HG03575 (cell line): ENCODE measurements around the gene DDX27.
"Not testable (repeated sequence)": the region's sequence is repeated elsewhere in the genome, so short reads cannot be mapped to it uniquely, and the experiment has no call there.

ENCODE experiments used
- ATAC-seq: cut with Tn5 transposase; IDR thresholded peaks from one replicate; pipeline ENCODE4 v1.9.1; 2021; ENCODE audit not compliant: unreplicated experiment, insufficient number of reproducible peaks, low FRiP score; ENCODE audit errors: extremely low read depth

Gene DDX27

GRCh38 chr20:49219091-49219923 lies at the start of gene DDX27:
DDX27 (plus strand) TSS chr20:49219416; CDS start chr20:49219449, 33 bp downstream.
- no peak for ATAC-seq

DNA sequence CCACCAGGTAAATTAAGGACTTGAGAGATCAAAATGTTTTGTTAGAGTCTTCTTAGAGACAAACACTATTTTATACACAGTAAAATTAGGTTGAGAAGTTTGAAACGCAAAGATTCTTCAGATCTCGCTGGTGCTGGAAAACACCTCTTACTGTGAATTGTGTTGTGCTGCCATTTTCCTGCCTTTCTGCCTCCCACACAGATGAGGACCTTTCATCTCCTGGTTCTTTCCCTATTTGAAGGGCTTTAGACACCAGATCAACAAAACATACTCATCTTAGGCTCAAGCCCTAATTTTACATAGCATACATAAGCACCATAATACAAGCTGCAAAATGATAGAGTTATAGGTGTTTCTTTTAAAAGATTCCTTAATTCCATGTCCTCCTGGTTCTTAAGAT lies 49.7 kb upstream of the DDX27 start:
- no peak for ATAC-seq

DNA sequence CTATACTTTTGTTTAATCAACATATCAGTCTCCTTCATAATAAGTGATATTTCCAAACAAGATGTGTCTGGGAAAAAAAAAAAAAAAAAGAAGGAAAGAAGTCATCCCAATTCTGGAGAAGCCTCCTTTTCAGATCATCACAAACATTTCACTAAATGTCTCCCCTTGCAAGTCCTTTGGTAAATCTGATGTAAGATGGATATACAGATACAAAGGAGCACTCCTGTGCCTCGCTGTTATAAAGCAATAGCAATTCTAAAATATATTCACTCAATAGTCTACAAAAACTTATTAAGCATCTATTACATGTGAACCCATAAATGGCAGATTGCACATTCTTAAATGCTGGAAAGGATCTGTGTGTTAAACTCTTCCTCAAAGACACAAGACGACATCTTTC lies 48.5 kb upstream of the DDX27 start:
- no peak for ATAC-seq

GRCh38 chr20:49171909-49172308 lies 47.3 kb upstream of the DDX27 start:
- no peak for ATAC-seq

DNA sequence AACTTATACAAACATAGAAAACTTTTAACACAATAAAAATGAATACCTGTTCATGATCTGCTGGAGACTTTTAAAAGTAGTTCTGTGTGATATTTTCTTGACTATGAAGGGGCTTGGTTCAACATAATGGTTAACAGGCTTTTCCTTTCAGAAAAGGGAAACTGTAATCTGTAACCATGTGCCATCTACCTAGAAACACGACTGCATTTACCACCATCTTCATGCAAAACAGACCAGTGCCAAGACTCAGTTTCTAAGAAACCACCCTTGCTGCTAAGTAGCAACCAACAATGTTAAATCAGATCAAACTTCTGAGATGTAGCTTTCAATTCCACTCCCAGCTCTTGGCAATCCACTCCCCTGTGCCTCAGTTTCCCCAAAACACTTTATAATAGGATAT lies 46.8 kb upstream of the DDX27 start:
- no peak for ATAC-seq

DNA sequence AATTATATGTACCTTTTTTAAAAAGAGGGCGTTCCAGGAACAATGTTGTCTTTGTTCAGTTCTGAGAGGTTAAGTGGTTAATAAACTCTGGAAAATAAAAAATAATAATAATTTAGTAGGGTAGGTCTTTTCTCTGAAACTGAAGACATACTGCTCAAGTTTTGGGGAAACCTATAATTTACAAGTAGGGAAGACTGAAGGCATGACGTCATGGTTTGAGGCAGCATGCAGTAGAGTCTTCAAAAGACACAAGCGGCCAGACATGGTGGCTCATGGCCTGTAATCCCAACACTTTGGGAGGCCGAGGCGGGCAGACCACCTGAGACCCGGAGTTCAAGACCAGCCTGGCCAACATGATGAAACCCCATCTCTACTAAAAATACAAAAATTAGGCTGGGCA lies 45.0 kb upstream of the DDX27 start:
- no peak for ATAC-seq

DNA sequence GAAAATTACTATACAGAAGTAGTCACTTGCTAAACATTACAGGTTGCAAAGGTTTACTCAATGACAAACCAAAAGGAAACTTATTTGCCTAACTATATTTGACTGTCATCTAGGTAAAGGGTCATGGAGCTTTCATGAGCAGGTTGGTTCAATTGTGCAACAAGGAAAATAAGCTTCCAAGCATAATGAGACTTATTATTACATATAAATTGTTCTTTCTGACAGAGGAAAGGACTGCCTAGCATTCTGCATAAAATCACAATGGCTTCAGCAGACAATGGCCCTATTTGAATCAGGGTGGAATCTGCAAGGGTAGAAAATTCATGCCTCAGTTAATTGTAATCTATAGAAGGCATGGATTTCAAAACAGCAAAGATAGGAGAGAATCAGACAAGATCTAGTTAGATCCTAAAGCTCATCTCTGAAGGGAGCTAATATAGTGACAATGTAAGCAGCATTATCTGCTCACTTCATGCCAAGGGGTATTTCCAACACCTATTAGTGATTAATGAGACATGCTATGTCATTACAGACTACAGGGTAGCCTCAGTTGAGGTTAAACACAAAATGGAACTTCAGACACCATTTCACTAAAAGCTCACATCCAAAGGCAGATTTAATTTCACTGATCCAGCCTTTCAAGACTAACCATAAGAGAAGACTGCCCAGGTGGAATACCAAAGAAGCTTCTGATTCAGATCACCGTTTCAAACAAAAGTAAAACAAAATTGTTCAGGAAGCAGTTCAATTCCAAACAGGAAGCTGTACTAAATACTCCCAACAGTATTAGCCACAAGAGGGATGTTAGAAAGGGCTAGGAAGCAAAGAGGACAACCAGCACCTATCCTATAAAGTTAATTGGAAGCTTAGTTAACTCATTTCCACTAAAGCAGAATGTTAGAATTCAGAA lies 39.6 kb upstream of the DDX27 start:
- ATAC-seq, result no peak

DNA sequence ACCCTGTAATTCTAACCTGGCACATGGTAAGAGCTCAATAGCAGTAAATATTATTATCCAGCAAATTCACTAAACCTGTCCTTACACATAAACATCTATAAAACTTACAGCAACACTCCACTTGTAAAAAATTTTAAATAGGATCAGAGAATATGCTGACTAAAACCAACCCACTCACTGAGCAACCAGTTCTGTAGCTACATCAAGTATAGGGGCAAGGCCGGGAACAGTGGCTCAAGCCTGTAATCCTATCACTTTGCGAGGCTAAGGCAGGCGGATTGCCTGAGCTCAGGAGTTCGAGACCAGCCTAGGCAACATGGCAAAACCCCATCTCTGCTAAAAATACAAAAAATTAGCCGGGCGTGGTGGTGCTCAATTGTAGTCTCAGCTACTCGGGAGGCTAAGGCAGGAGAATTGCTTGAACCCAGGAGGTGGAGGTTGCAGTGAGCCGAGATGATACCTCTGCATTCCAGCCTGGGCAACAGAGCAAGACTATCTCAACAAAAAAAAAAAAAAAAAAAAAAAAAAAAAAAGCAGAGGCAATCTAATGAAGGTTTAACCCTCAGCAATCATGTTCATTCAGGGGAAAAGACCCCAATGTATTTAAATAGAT lies 37.8 kb upstream of the DDX27 start:
- ATAC-seq, result no peak

DNA sequence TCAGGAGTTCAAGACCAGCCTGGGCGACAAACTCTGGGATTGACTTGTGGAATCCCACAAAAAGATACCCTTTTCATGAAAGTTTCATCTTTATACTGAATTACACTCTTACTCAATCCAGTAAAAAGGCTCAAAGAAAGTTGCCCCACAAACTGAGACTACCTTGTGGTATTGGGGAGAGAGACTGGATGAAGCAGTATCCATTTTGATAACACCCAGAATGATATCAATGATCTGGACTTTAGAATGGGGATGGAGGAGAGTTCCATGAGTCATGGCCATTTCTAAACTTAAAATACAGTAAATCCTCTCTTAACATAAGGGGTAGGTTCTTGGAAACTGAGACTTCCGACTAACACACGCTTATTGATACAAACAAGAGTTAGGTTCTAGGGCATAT lies 35.8 kb upstream of the DDX27 start:
- ATAC-seq, result no peak

DNA sequence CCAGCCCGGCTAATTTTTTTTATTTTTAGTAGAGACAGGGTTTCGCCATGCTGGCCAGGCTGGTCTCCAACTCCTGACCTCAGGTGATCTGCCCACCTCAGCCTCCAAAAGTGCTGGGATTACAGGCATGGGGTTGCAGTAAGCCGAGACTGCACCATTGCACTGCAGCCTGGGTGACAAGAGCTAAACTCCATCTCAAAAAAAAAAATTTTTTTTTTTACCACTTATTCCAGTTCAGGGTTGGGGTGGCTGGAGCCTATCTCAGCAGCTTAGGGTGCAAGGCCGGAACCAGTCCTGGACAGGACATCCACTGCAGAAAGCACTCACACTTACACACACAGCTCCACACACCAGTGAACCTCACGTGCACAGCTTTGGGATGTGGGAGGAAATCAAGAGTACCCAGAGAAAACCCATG lies 35.1 kb upstream of the DDX27 start:
- ATAC-seq, result not testable (repeated sequence)

DNA sequence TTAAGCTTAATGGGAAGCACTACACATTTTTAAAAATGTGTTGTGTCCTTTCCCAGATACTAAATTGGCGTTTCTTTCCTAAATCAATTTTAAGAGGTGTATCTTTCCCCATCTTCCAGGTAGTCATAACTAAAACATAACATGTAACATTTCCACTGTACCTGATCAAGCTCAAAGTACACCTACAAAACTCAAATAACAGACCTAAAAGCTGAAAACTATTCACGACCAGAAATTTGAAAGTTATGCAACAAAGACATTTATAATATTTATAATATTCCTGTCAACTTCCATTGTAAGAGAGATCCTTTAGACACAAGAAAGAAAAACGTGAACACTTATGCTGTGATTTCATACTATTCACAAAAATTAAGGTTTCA lies 34.5 kb upstream of the DDX27 start:
- no peak for ATAC-seq

- ATAC-seq, result no peak
Measured at GRCh38 chr20:49185071-49185761, 34.0 kb upstream of the DDX27 start.

DNA sequence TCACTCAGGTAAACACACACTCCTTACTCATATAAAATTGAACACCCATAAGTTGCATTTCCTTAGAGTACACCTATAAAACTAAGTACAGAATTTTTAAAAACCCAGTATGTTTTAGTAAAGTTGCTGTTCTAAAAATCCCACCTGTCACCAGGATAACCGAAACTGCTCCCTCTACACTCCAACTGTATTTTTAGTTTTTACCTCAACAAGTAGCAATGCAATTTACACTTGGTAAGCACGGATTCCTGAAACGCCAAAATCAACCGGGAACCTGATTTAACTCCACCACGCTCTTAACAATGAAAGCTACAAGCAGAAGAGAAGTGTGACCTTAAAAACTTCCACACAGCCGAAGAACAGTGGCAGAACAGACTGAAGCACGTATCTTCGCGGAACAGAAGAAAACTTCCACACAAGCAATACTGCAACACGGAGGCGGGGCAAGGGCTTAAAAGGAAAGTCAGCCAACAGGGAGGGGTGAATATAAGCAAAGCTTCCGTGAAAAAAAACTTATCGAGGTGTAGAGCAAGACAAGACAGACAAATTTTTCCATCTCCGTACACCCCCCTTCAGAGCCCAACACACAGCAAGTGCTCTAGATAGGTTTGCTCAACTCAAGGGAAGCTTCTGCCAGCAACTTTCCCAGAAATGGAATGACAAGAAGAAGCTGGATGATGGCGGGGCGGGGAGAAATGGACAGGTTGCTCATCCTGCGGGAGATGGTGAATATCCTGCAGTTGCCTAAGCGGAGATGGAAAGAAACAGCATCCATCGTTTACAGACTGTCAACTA lies 32.5 kb upstream of the DDX27 start:
- no peak for ATAC-seq

GRCh38 chr20:49187330-49187850 lies 31.8 kb upstream of the DDX27 start:
- no peak for ATAC-seq

GRCh38 chr20:49187851-49188641 lies 31.2 kb upstream of the DDX27 start, which contains the start of gene STAU1:
STAU1 (minus strand) TSS chr20:49188334; CDS start chr20:49166201, 22,133 bp downstream.
- ATAC-seq, result no peak

DNA sequence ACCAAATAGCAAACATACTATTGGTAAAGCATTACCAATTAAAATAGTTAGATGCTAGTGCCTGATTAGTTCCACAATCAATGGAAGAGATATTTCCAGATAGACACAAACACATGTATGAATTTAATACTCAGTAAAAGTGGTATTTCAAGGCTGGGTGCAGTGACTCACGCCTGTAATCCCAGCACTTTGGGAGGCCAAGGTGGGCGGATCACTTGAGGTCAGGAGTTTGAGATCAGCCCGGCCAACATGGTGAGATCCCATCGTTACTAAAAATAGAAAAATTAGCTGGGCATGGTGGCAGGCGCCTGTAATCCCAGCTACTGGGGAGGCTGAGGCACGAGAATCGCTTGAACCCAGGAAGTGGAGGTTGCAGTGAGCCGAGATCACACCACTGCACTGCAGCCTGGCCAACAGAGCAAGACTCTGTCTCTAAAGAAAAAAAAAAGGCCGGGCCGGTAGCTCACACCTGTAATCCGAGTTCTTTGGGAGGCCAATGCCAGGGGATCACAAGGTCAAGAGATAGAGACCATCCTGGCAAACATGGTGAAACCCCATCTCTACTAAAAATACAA lies 26.2 kb upstream of the DDX27 start:
- not testable (repeated sequence) for ATAC-seq

- no peak for ATAC-seq
Measured at GRCh38 chr20:49199729-49200293, 19.4 kb upstream of the DDX27 start.
